Uterus (tissue), 2 donors: Measurements from ENCODE around the gene NKX1-2.

ENCODE experiments used
- CTCF ChIP-seq, 4 experiments: fragments of 200-600 bp in 2 of 4; fragments of 450-650 bp in 2 of 4; sonication (generic) in 2 of 4; IDR thresholded peaks; one replicate each; pipeline ENCODE4 v1.5.1; 2016 to 2019; ENCODE audit warnings: antibody characterized with exemption in 4 of 4, mild to moderate bottlenecking in 2 of 4, moderate library complexity in 1 of 4
- POLR2A ChIP-seq, 2 donors: fragments of 450-650 bp; IDR thresholded peaks; one replicate each; pipeline ENCODE4 v1.6.1; 2016; ENCODE audit warnings: antibody characterized with exemption in 2 of 2, mild to moderate bottlenecking in 1 of 2, moderate library complexity in 1 of 2

GRCh38 chr10:124436191-124436638 lies 13.6 kb downstream of the NKX1-2 start:
- TF ChIP-seq CTCF (IDR thresholded peaks at IDR 0.05) (no peak), POLR2A (IDR thresholded peaks at IDR 0.05) (no peak)
